GM12878 (cell line): Measurements from ENCODE around the gene UBR3. TPM values are rescaled to one million over a fixed set of nuclear protein-coding genes. Genes with fewer than 3 reads are reported as not detected.

Experiments used
- ATAC-seq: fragments of 200-7000 bp; cut with Tn5 transposase; 3 replicates; pipeline ENCODE4 v1.9.1; 2020; ENCODE audit warnings: mild to moderate bottlenecking, moderate library complexity
- BruUV-seq: library from RNA; stranded (reverse); fragments of 400-500 nt; replicated peaks from 2 replicates; lab custom pipeline; 2021; lab: Mats Ljungman, UMichigan
- CTCF ChIA-PET: fragments of 300-600 bp; sonication (Branson Sonifier 250); formaldehyde crosslinking; extraction: SDS; loops from one replicate; lab custom pipeline; 2021; ENCODE audit warnings: inconsistent platforms; lab: Yijun Ruan, JAX
- POLR2A ChIA-PET: fragments of 350-600 bp; formaldehyde crosslinking; extraction: SDS; loops from one replicate; lab custom pipeline; 2021; ENCODE audit warnings: inconsistent platforms; lab: Charles Lee
- RAD21 ChIA-PET: fragments of 300-600 bp; sonication (Branson Sonifier 250); formaldehyde crosslinking; loops from one replicate; lab custom pipeline; 2023; ENCODE audit warnings: antibody characterized with exemption; ENCODE audit not compliant: unreplicated experiment; lab: Charles Lee
- SMC1A ChIA-PET: fragments of 300-600 bp; sonication (Branson Sonifier 250); formaldehyde crosslinking; loops from one replicate; lab custom pipeline; 2023; ENCODE audit not compliant: unreplicated experiment, uncharacterized antibody; lab: Charles Lee
- DNase-seq: peaks from one replicate; pipeline ENCODE4 v3.0.0-alpha.2; 2011; ENCODE audit warnings: low read depth, low spot score
- FAIRE-seq: peaks from 3 replicates; lab custom pipeline; 2011; peaks lifted over from hg19 to GRCh38; lab: Jason Lieb, UNC
- H2AFZ ChIP-seq: 2 replicates; pipeline ENCODE4 v1.6.0; 2011; ENCODE audit warnings: low read depth, low read length, control low read depth; ENCODE audit not compliant: control insufficient read depth
- H3K27ac ChIP-seq: 2 replicates; pipeline ENCODE4 v1.5.1; 2011; ENCODE audit warnings: control low read depth; ENCODE audit not compliant: control insufficient read depth, insufficient read depth
- H3K27me3 ChIP-seq, 2 experiments: replicated peaks in 1 of 2; 2 replicates each; pipeline versions ENCODE4 v1.6.0 to v1.6.1; 2011; ENCODE audit warnings: low read length in 1 of 2; ENCODE audit not compliant: control insufficient read depth in 2 of 2, insufficient read depth in 2 of 2
- H3K36me3 ChIP-seq, 2 experiments: 2 replicates each; pipeline ENCODE4 v1.5.1; 2011; ENCODE audit warnings: low read length in 1 of 2; ENCODE audit not compliant: control insufficient read depth in 2 of 2, insufficient read depth in 2 of 2
- H3K4me1 ChIP-seq: 2 replicates; pipeline ENCODE4 v1.6.1; 2011; ENCODE audit warnings: mild to moderate bottlenecking, low read length, moderate library complexity, mixed read lengths; ENCODE audit not compliant: control insufficient read depth, insufficient read depth
- H3K4me2 ChIP-seq: 2 replicates; pipeline ENCODE4 v1.6.0; 2011; ENCODE audit warnings: control low read depth; ENCODE audit not compliant: control insufficient read depth, insufficient read depth
- H3K4me3 ChIP-seq: fragments of 200-600 bp; sonication (generic); 2 replicates; pipeline ENCODE4 v1.5.1; 2016
- H3K79me2 ChIP-seq: 2 replicates; pipeline ENCODE4 v1.6.0; 2011; ENCODE audit warnings: low read length; ENCODE audit not compliant: control insufficient read depth, insufficient read depth
- H3K9ac ChIP-seq: 2 replicates; pipeline ENCODE4 v1.8.0; 2011; ENCODE audit warnings: low read length, control low read depth, mixed read lengths; ENCODE audit not compliant: control insufficient read depth, insufficient read depth
- H3K9me3 ChIP-seq: replicated peaks from 3 replicates; pipeline ENCODE4 v1.5.1; 2011; ENCODE audit warnings: mild to moderate bottlenecking, low read length; ENCODE audit not compliant: control insufficient read depth, insufficient read depth
- H4K20me1 ChIP-seq: 2 replicates; pipeline ENCODE4 v1.6.0; 2011; ENCODE audit not compliant: control insufficient read depth, insufficient read depth
- CBX5 ChIP-seq: sonication (generic); IDR thresholded peaks from 2 replicates; pipeline ENCODE4 v1.6.1; 2016; ENCODE audit warnings: low read depth, moderate library complexity, mild to moderate bottlenecking, inconsistent platforms
- CREB1 ChIP-seq: IDR thresholded peaks from 2 replicates; pipeline ENCODE4 v1.6.1; 2012; ENCODE audit warnings: low read depth, mild to moderate bottlenecking, inconsistent platforms
- CUX1 ChIP-seq: IDR thresholded peaks from 2 replicates; pipeline ENCODE4 v1.6.1; 2012; ENCODE audit warnings: improper control_type of control experiment, low read depth, low read length; ENCODE audit not compliant: insufficient replicate concordance
- HCFC1 ChIP-seq: fragments of 150-350 bp; IDR thresholded peaks from 2 replicates; pipeline ENCODE4 v1.6.1; 2014; ENCODE audit warnings: low read length
- HSF1 ChIP-seq: fragments of 150-350 bp; IDR thresholded peaks from 2 replicates; pipeline ENCODE4 v1.6.1; 2014; ENCODE audit warnings: mild to moderate bottlenecking, low read depth, low read length
- KLF5 ChIP-seq: fragments of 450-650 bp; IDR thresholded peaks from 2 replicates; pipeline ENCODE4 v1.6.1; 2014; ENCODE audit warnings: mild to moderate bottlenecking; ENCODE audit not compliant: partially characterized antibody
- MTA2 ChIP-seq: fragments of 450-650 bp; IDR thresholded peaks from 2 replicates; pipeline ENCODE4 v1.6.1; 2016; ENCODE audit warnings: low read depth, mild to moderate bottlenecking, moderate library complexity
- MYB ChIP-seq: fragments of 150-350 bp; IDR thresholded peaks from 2 replicates; pipeline ENCODE4 v1.6.1; 2014; ENCODE audit warnings: mild to moderate bottlenecking, low read depth, low read length, borderline replicate concordance
- NFIC ChIP-seq: IDR thresholded peaks from 2 replicates; pipeline ENCODE4 v1.6.1; 2012; ENCODE audit warnings: low read depth, mild to moderate bottlenecking, inconsistent platforms, low read length, moderate library complexity
- PAX8 ChIP-seq: fragments of 450-650 bp; IDR thresholded peaks from 2 replicates; pipeline ENCODE4 v1.6.1; 2017; ENCODE audit warnings: mild to moderate bottlenecking, moderate library complexity
- RBBP5 ChIP-seq: fragments of 200-600 bp; sonication (generic); conservative IDR thresholded peaks from 2 replicates; pipeline ENCODE4 v1.6.1; 2016
- RELA ChIP-seq: fragments of 450-650 bp; IDR thresholded peaks from 2 replicates; pipeline ENCODE4 v1.8.0; 2014; ENCODE audit warnings: borderline replicate concordance; ENCODE audit not compliant: partially characterized antibody
- RFX5 ChIP-seq: IDR thresholded peaks from 2 replicates; pipeline ENCODE4 v1.6.1; 2011; ENCODE audit warnings: low read depth, low read length, improper control_type of control experiment
- SIN3A ChIP-seq: IDR thresholded peaks from 2 replicates; pipeline ENCODE4 v1.6.1; 2012; ENCODE audit warnings: low read depth, low read length, improper control_type of control experiment
- SIX5 ChIP-seq: IDR thresholded peaks from 2 replicates; pipeline ENCODE4 v1.6.1; 2011; ENCODE audit warnings: mild to moderate bottlenecking, low read depth, low read length, moderate library complexity; ENCODE audit not compliant: severe bottlenecking
- TBL1XR1 ChIP-seq: IDR thresholded peaks from 2 replicates; pipeline ENCODE4 v1.6.1; 2012; ENCODE audit warnings: low read depth, low read length, improper control_type of control experiment
- ZNF274 ChIP-seq: IDR thresholded peaks from one replicate; pipeline ENCODE4 v1.8.0; 2011; ENCODE audit not compliant: insufficient read length, insufficient read depth
- WGBS: methylation state at CpG from one replicate; pipeline ENCODE4 v1.1.6; 2016; ENCODE audit warnings: low lambda C conversion rate; ENCODE audit not compliant: insufficient replicate concordance, insufficient coverage; ENCODE audit errors: missing lambda C conversion rate; 5-methylcytosine and 5-hydroxymethylcytosine counted together
- in situ Hi-C: fragments of 300-500 bp; cut with MboI; formaldehyde crosslinking; loops from 9 replicates; pipeline ENCODE4 v1.14.3; 2018; ENCODE audit warnings: mixed read lengths
- intact Hi-C: fragments of 100-400 bp; cut with micrococcal nuclease; formaldehyde crosslinking; loops from one replicate; pipeline ENCODE4 v1.14.2; 2022; ENCODE audit not compliant: unreplicated experiment
- polyA plus RNA-seq, 11 experiments: library from polyadenylated mRNA; depleted of rRNA in 4 of 11; unstranded in 6 of 11; stranded (reverse) in 5 of 11; fragments of >200 nt; fragmentation: Nextera tagmentation in 4 of 11; fragmentation: Illumina TruSeq in 1 of 11; extraction: Ambion mirVana in 4 of 11; extraction: Trizol in 1 of 11; gene quantifications; 1 replicate in 1 of 11; 2 replicates in 10 of 11; pipeline versions ENCODE4 v1.2.1 to v1.2.3, GENCODE V29; 2011 to 2016; ENCODE audit warnings: inconsistent platforms in 2 of 11, missing spikeins in 2 of 11, low read depth in 1 of 11
- total RNA-seq, 4 experiments: library from RNA; depleted of rRNA in 3 of 4; stranded (reverse); fragments of >200 nt in 3 of 4; fragmentation: Illumina TruSeq in 1 of 4; extraction: Trizol in 1 of 4; gene quantifications; 2 replicates each; pipeline versions ENCODE4 v1.2.1 to v1.2.3, GENCODE V29; 2013 to 2021
- TF ChIP-seq, protein P1 (sequence below): fragments of 450-650 bp; IDR thresholded peaks from 2 replicates; pipeline ENCODE4 v1.6.1; 2017; ENCODE audit warnings: borderline replicate concordance

Gene UBR3
- total and polyA plus RNA-seq, 10 of the 15 experiments (the other 5 are each of a cell fraction or from before 2014, with no cell fraction given), result 3.8 to 22.9 (median 11.2) TPM

DNA sequence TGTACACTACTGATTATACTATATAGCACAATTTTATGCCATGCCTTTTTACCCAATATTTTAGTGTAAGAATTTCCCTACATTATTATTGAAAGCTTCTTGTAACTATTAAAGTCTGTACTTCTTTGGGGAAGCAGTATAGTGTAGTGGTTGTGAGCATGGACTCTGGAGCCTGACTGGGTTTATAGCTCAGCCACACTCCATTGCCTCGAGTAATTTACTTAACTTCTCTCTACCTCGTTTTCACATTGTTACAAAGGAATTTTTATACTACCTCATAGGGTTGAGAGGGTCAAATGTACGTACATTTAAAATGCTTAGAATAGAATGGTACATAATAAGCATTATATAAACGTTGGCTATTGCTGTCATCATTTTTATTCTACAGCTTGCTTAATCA lies 139.2 kb downstream of the UBR3 start:
- intact Hi-C loops (no loop called here), in situ Hi-C loops (no loop called here)
- H3K9ac ChIP-seq, result no peak overlapping the region
- H3K36me3 ChIP-seq, result no peaks in the 10 kb centered on the region
- H3K4me3 ChIP-seq, result no peak overlapping the region
- BruUV-seq, result no TSS peak
- CTCF ChIA-PET, result no interaction called here
- H3K27ac ChIP-seq, result no peak overlapping the region
- H3K9me3 ChIP-seq, result no peaks in the 10 kb centered on the region
- H3K4me1 ChIP-seq, result no peaks in the 10 kb centered on the region
- no peaks in the 10 kb centered on the region for H3K79me2 ChIP-seq
- ATAC-seq (no peak), DNase-seq (no peak), FAIRE-seq (no peak)
- no peaks in the 10 kb centered on the region for H3K27me3 ChIP-seq
- TF ChIP-seq MYB (no peak), HCFC1 (no peak), HSF1 (no peak), CBX5 (no peak), RBBP5 (no peak), PAX8 (no peak), SIX5 (no peak), RFX5 (no peak), NFIC (no peak), KLF5 (no peak), CUX1 (no peak), RELA (no peak), ZNF274 (no peak), CREB1 (no peak), MTA2 (no peak), TBL1XR1 (no peak), SIN3A (no peak)
- TF ChIP-seq, protein P1, sequence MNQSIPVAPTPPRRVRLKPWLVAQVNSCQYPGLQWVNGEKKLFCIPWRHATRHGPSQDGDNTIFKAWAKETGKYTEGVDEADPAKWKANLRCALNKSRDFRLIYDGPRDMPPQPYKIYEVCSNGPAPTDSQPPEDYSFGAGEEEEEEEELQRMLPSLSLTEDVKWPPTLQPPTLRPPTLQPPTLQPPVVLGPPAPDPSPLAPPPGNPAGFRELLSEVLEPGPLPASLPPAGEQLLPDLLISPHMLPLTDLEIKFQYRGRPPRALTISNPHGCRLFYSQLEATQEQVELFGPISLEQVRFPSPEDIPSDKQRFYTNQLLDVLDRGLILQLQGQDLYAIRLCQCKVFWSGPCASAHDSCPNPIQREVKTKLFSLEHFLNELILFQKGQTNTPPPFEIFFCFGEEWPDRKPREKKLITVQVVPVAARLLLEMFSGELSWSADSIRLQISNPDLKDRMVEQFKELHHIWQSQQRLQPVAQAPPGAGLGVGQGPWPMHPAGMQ, result no peak
- POLR2A ChIA-PET, result no interaction called here
- H2AFZ ChIP-seq, result no peak overlapping the region
- no peak overlapping the region for H3K4me2 ChIP-seq
- no peaks in the 10 kb centered on the region for H4K20me1 ChIP-seq
- SMC1A ChIA-PET, result no interaction called here
- WGBS, result 90% methylated on average over 4 of the region's 4 CpGs
- RAD21 ChIA-PET, result interaction anchor here (0.9 kb wide), 1 partner anchor 14 kb away, joined by 4 read pairs; no protein-coding TSS in a partner anchor
